HG03342 (cell line): ENCODE results near the gene RPL35A.
"Not testable (repeated sequence)": the region's sequence is repeated elsewhere in the genome, so short reads cannot be mapped to it uniquely, and the experiment has no call there.

Experiments
- ATAC-seq: cut with Tn5 transposase; IDR thresholded peaks from one replicate; pipeline ENCODE4 v1.9.1; 2021; ENCODE audit warnings: mild to moderate bottlenecking, moderate library complexity; ENCODE audit not compliant: unreplicated experiment

Gene RPL35A

GRCh38 chr3:197951392-197951990 lies 1.5 kb downstream of the RPL35A start:
- no peak for ATAC-seq

GRCh38 chr3:197952440-197952839 lies 2.5 kb downstream of the RPL35A start:
- ATAC-seq = no peak

- no peak for ATAC-seq
Observed at GRCh38 chr3:197953325-197953724, 3.3 kb downstream of the RPL35A start.

GRCh38 chr3:197953881-197954280 lies 3.9 kb downstream of the RPL35A start:
- ATAC-seq = no peak

GRCh38 chr3:197955892-197956477 lies 6.0 kb downstream of the RPL35A start:
- ATAC-seq = no peak

GRCh38 chr3:197956626-197956988 lies 6.6 kb downstream of the RPL35A start:
- ATAC-seq = no peak

- ATAC-seq = no peak
Observed at GRCh38 chr3:197957790-197958133, 7.8 kb downstream of the RPL35A start.

- ATAC-seq = no peak
Observed at GRCh38 chr3:197958346-197958745, 8.4 kb downstream of the RPL35A start.

GRCh38 chr3:197958848-197959247 lies 8.9 kb downstream of the RPL35A start:
- not testable (repeated sequence) for ATAC-seq

GRCh38 chr3:197959500-197959890 lies 9.5 kb downstream of the RPL35A start:
- no peak for ATAC-seq

GRCh38 chr3:197959891-197960693 lies 10.1 kb downstream of the RPL35A start, which contains the start of gene LMLN:
LMLN (plus strand) TSS chr3:197960217; CDS start chr3:197960246, 29 bp downstream.
- peak; percentile 98 for ATAC-seq

GRCh38 chr3:197960694-197961581 lies 10.9 kb downstream of the RPL35A start:
- ATAC-seq = no peak

GRCh38 chr3:197961582-197961945 lies 11.6 kb downstream of the RPL35A start:
- ATAC-seq = no peak

- no peak for ATAC-seq
Observed at GRCh38 chr3:197963019-197963637, 13.1 kb downstream of the RPL35A start.

GRCh38 chr3:197967337-197967989 lies 17.5 kb downstream of the RPL35A start:
- ATAC-seq = not testable (repeated sequence)

GRCh38 chr3:197970588-197970987 lies 20.6 kb downstream of the RPL35A start:
- no peak for ATAC-seq

- no peak for ATAC-seq
Observed at GRCh38 chr3:197974016-197974415, 24.0 kb downstream of the RPL35A start.

- ATAC-seq = no peak
Observed at GRCh38 chr3:197975311-197975710, 25.3 kb downstream of the RPL35A start.

- no peak for ATAC-seq
Observed at GRCh38 chr3:197983076-197983475, 33.1 kb downstream of the RPL35A start.

- ATAC-seq = no peak
Observed at GRCh38 chr3:197989651-197990050, 39.7 kb downstream of the RPL35A start.
